H1 (cell line): ENCODE measurements around the gene LRRC74A. TPM values are rescaled to one million over a fixed set of nuclear protein-coding genes. Genes with fewer than 3 reads are reported as not detected.

ENCODE experiments used
- SAP30 ChIP-seq: fragments of 300-600 bp; sonication (generic); IDR thresholded peaks from 2 replicates; pipeline ENCODE4 v1.7.1; 2012; ENCODE audit warnings: low read length, moderate library complexity, mild to moderate bottlenecking, inconsistent platforms; ENCODE audit not compliant: insufficient read depth, insufficient replicate concordance
- SRF ChIP-seq: IDR thresholded peaks from 2 replicates; pipeline ENCODE4 v1.6.1; 2011; ENCODE audit warnings: mild to moderate bottlenecking, low read depth, low read length, moderate library complexity
- polyA plus RNA-seq, 7 experiments: library from polyadenylated mRNA; depleted of rRNA in 3 of 7; stranded (reverse) in 5 of 7; unstranded in 2 of 7; fragments of >200 nt in 5 of 7; fragments of 200-250 nt in 2 of 7; gene quantifications; 1 replicate in 5 of 7; 2 replicates in 1 of 7; 4 replicates in 1 of 7; pipeline versions ENCODE4 v1.2.1 to v1.2.3, GENCODE V29; 2011 to 2013; ENCODE audit warnings: missing spikeins in 2 of 7, mixed read lengths in 2 of 7
- total RNA-seq: library from RNA; stranded (reverse); fragmentation: NEBNext Ultra II Directional; extraction: Animal tissue kit (Norgen Biotek cat#: 25700); gene quantifications from 2 replicates; pipeline ENCODE4 v1.2.1, GENCODE V29; 2021

The LRRC74A gene
- total and polyA plus RNA-seq, 2 of the 8 experiments (the other 6 are each of a cell fraction or from before 2014, with no cell fraction given) = not detected

GRCh38 chr14:76781648-76782051, 44.6 kb upstream of the LRRC74A start (continued):
- TF ChIP-seq SRF (no peak), SAP30 (no peak)
